Keratinocyte (primary cell): ENCODE data around the gene INO80D. TPM values are rescaled to one million over a fixed set of nuclear protein-coding genes. Genes with fewer than 3 reads are reported as not detected.

Experiments
- DNase-seq: peaks from one replicate; pipeline ENCODE4 v3.0.0-alpha.2; 2011; ENCODE audit warnings: low read depth, missing footprints, low spot score
- FAIRE-seq: peaks from 2 replicates; lab custom pipeline; 2011; peaks lifted over from hg19 to GRCh38; lab: Jason Lieb, UNC
- H2AFZ ChIP-seq: 2 replicates; pipeline ENCODE4 v1.6.0; 2012; ENCODE audit warnings: low read length, control low read depth, inconsistent platforms; ENCODE audit not compliant: control insufficient read depth
- H3K27ac ChIP-seq: 2 replicates; pipeline ENCODE4 v1.5.1; 2011; ENCODE audit warnings: low read length; ENCODE audit not compliant: control insufficient read depth, insufficient read depth
- H3K27me3 ChIP-seq: 3 replicates; pipeline ENCODE4 v1.6.0; 2011; ENCODE audit warnings: low read length; ENCODE audit not compliant: control insufficient read depth, insufficient read depth; ENCODE audit errors: extremely low read depth
- H3K36me3 ChIP-seq, 2 experiments: 2 replicates in 1 of 2; 3 replicates in 1 of 2; pipeline ENCODE4 v1.5.1; 2011; ENCODE audit warnings: low read length in 2 of 2, mild to moderate bottlenecking in 1 of 2; ENCODE audit not compliant: control insufficient read depth in 2 of 2, insufficient read depth in 2 of 2; ENCODE audit errors: extremely low read depth in 1 of 2
- H3K4me1 ChIP-seq: 3 replicates; pipeline ENCODE4 v1.5.1; 2011; ENCODE audit warnings: low read length; ENCODE audit not compliant: control insufficient read depth, insufficient read depth; ENCODE audit errors: extremely low read depth
- H3K4me2 ChIP-seq: 3 replicates; pipeline ENCODE4 v1.6.0; 2011; ENCODE audit warnings: low read depth, low read length; ENCODE audit not compliant: control insufficient read depth, insufficient read depth; ENCODE audit errors: extremely low read depth
- H3K4me3 ChIP-seq, 3 experiments: fragments of 200-600 bp in 1 of 3; sonication (generic) in 1 of 3; 2 replicates in 2 of 3; 3 replicates in 1 of 3; pipeline ENCODE4 v1.5.1; 2011 to 2016; ENCODE audit warnings: low read length in 3 of 3, mild to moderate bottlenecking in 3 of 3, control low read depth in 2 of 3, inconsistent platforms in 1 of 3, low read depth in 1 of 3, mixed read lengths in 1 of 3, mixed run types in 1 of 3, moderate library complexity in 1 of 3; ENCODE audit not compliant: control insufficient read depth in 2 of 3, insufficient read depth in 2 of 3; ENCODE audit errors: extremely low read depth in 1 of 3
- H3K79me2 ChIP-seq: 2 replicates; pipeline ENCODE4 v1.6.0; 2012; ENCODE audit warnings: low read length; ENCODE audit not compliant: control insufficient read depth, insufficient read depth
- H3K9ac ChIP-seq: 3 replicates; pipeline ENCODE4 v1.6.0; 2011; ENCODE audit warnings: low read length; ENCODE audit not compliant: control insufficient read depth, insufficient read depth; ENCODE audit errors: extremely low read depth
- H3K9me1 ChIP-seq: 3 replicates; pipeline ENCODE4 v1.6.0; 2011; ENCODE audit warnings: low read length; ENCODE audit not compliant: control insufficient read depth, insufficient read depth; ENCODE audit errors: extremely low read depth
- H3K9me3 ChIP-seq: 2 replicates; pipeline ENCODE4 v1.5.1; 2012; ENCODE audit warnings: low read depth, low read length; ENCODE audit not compliant: control insufficient read depth
- H4K20me1 ChIP-seq: 3 replicates; pipeline ENCODE4 v1.6.0; 2011; ENCODE audit warnings: low read length; ENCODE audit not compliant: control insufficient read depth, insufficient read depth; ENCODE audit errors: extremely low read depth
- CTCF ChIP-seq, 3 experiments: IDR thresholded peaks in 1 of 3; conservative IDR thresholded peaks in 1 of 3; optimal IDR thresholded peaks in 1 of 3; 2 replicates in 2 of 3; 3 replicates in 1 of 3; pipeline versions ENCODE3 to v1.5.1; 2011; ENCODE audit warnings: low read length in 3 of 3, mild to moderate bottlenecking in 3 of 3, moderate library complexity in 2 of 3, control low read depth in 1 of 3, inconsistent platforms in 1 of 3; ENCODE audit not compliant: insufficient read depth in 2 of 3; ENCODE audit errors: extremely low read depth in 1 of 3
- EZH2 ChIP-seq: IDR thresholded peaks from one replicate; pipeline ENCODE4 v1.6.1; 2012; ENCODE audit warnings: inconsistent platforms, mild to moderate bottlenecking, low read length, moderate library complexity
- dilution Hi-C: fragments of 300-500 bp; cut with MboI; formaldehyde crosslinking; loops from one replicate; pipeline ENCODE4 v1.7.0; 2020; ENCODE audit warnings: low sequenced_read_pairs; ENCODE audit not compliant: extremely low pct_ligation_motif_present
- polyA plus RNA-seq, 5 experiments: library from polyadenylated mRNA; depleted of rRNA in 3 of 5; stranded (reverse) in 3 of 5; stranded (forward) in 1 of 5; unstranded in 1 of 5; fragments of >200 nt; gene quantifications; 1 replicate in 1 of 5; 2 replicates in 3 of 5; 3 replicates in 1 of 5; pipeline versions ENCODE4 v1.2.1 to v1.2.3, GENCODE V29; 2011 to 2012; ENCODE audit warnings: missing spikeins in 2 of 5, low read depth in 1 of 5, low replicate concordance in 1 of 5

INO80D gene
- polyA plus RNA-seq, 1 donor (not counting 4 experiments of a cell fraction or from before 2014, with no cell fraction given), result 4.1 TPM

- no peaks in the 10 kb centered on the region for H4K20me1 ChIP-seq
- DNase-seq, result no peak
- dilution Hi-C loops, result no loop called here
Observed at GRCh38 chr2:206002440-206002839, 83.5 kb downstream of the INO80D start.

GRCh38 chr2:206001912-206002311, 84.1 kb downstream of the INO80D start:
- no peak overlapping the region for H3K4me3 ChIP-seq
- H4K20me1 ChIP-seq, result no peaks in the 10 kb centered on the region
- no peak overlapping the region for H2AFZ ChIP-seq
- H3K79me2 ChIP-seq, result no peaks in the 10 kb centered on the region
- H3K9me1 ChIP-seq, result no peaks in the 10 kb centered on the region
- TF ChIP-seq CTCF (optimal IDR thresholded peaks at IDR 0.05 in 1 of 3, IDR thresholded peaks at IDR 0.05 in 1 of 3, conservative IDR thresholded peaks at IDR 0.05 in 1 of 3; ENCODE audit: extremely low read depth in 1 of 3, insufficient read depth in 2 of 3, low read length in 3 of 3) (no peak), EZH2 (no peak)
- H3K9ac ChIP-seq, result no peak overlapping the region
- DNase-seq (no peak), FAIRE-seq (no peak)
- no peaks in the 10 kb centered on the region for H3K9me3 ChIP-seq
- peaks cover 0 to 9% of the 10 kb centered on the region in 2 experiments for H3K36me3 ChIP-seq
- no peak overlapping the region for H3K27ac ChIP-seq
- H3K27me3 ChIP-seq, result no peaks in the 10 kb centered on the region
- dilution Hi-C loops, result no loop called here
- H3K4me2 ChIP-seq, result no peak overlapping the region
- H3K4me1 ChIP-seq, result peaks cover 4% of the 10 kb centered on the region

More at GRCh38 chr2:206002440-206002839, 83.5 kb downstream of the INO80D start:
- Histone ChIP-seq H3K9ac (no peak overlapping the region), H3K36me3 (peaks cover 4 to 9% of the 10 kb centered on the region in 2 experiments), H3K27ac (no peak overlapping the region), H3K4me1 (peaks cover 4% of the 10 kb centered on the region), H3K4me3 (no peak overlapping the region), H3K9me3 (no peaks in the 10 kb centered on the region), H3K27me3 (no peaks in the 10 kb centered on the region), H3K4me2 (no peak overlapping the region), H2AFZ (no peak overlapping the region), H3K9me1 (no peaks in the 10 kb centered on the region), H3K79me2 (no peaks in the 10 kb centered on the region)
- no peak for TF ChIP-seq EZH2
- TF ChIP-seq CTCF (optimal IDR thresholded peaks at IDR 0.05 in 1 of 3, IDR thresholded peaks at IDR 0.05 in 1 of 3, conservative IDR thresholded peaks at IDR 0.05 in 1 of 3; ENCODE audit: extremely low read depth in 1 of 3, insufficient read depth in 2 of 3, low read length in 3 of 3), result no peak
- no peak for FAIRE-seq
